Germinal center (tissue), 1 donor: ENCODE results near the gene E2F1.
"Not testable (repeated sequence)": the region's sequence is repeated elsewhere in the genome, so short reads cannot be mapped to it uniquely, and the experiment has no call there.

ENCODE experiments used
- DNase-seq: peaks from one replicate; pipeline ENCODE4 v3.0.0; 2012; ENCODE audit warnings: mixed read lengths, low spot score

E2F1 gene

GRCh38 chr20:33657704-33658095, 28.5 kb downstream of the E2F1 start:
- no peak for DNase-seq

- no peak for DNase-seq
These were observed 29.1 kb downstream of the E2F1 start for GRCh38 chr20:33656783-33657703.

- no peak for DNase-seq
These were observed 30.0 kb downstream of the E2F1 start for GRCh38 chr20:33656010-33656782.

GRCh38 chr20:33655164-33655563, 31.0 kb downstream of the E2F1 start:
- no peak for DNase-seq

- no peak for DNase-seq
These were observed 31.5 kb downstream of the E2F1 start for GRCh38 chr20:33654680-33655161.

GRCh38 chr20:33653900-33654596, 32.1 kb downstream of the E2F1 start:
- DNase-seq = no peak

GRCh38 chr20:33653218-33653899, 32.8 kb downstream of the E2F1 start:
- peak; percentile 72 for DNase-seq

- no peak for DNase-seq
These were observed 34.6 kb downstream of the E2F1 start for GRCh38 chr20:33651562-33652048.

GRCh38 chr20:33650753-33651561, 35.2 kb downstream of the E2F1 start:
- DNase-seq = no peak

- DNase-seq = no peak
These were observed 36.0 kb downstream of the E2F1 start for GRCh38 chr20:33650111-33650752.

GRCh38 chr20:33649201-33649681, 36.9 kb downstream of the E2F1 start:
- no peak for DNase-seq

- DNase-seq = no peak
These were observed 37.7 kb downstream of the E2F1 start for GRCh38 chr20:33648396-33649004.

- no peak for DNase-seq
These were observed 38.4 kb downstream of the E2F1 start for GRCh38 chr20:33647603-33648395.

- DNase-seq = not testable (repeated sequence)
These were observed 39.1 kb downstream of the E2F1 start for GRCh38 chr20:33646959-33647602.

GRCh38 chr20:33646191-33646590, 40.0 kb downstream of the E2F1 start:
- no peak for DNase-seq

GRCh38 chr20:33645396-33645795, 40.8 kb downstream of the E2F1 start:
- no peak for DNase-seq

GRCh38 chr20:33645072-33645358, 41.2 kb downstream of the E2F1 start:
- DNase-seq = no peak

- DNase-seq = no peak
These were observed 41.7 kb downstream of the E2F1 start for GRCh38 chr20:33644313-33645071.
